Gastrocnemius medialis (tissue), 4 donors: ENCODE measurements around the gene ARFGAP2. TPM values are rescaled to one million over a fixed set of nuclear protein-coding genes. Genes with fewer than 3 reads are reported as not detected.

Source experiments
- ATAC-seq, 2 donors: fragments of 150-250 bp; one replicate each; pipeline ENCODE4 v1.9.1; 2016
- DNase-seq, 2 donors: peaks; one replicate each; pipeline ENCODE4 v3.0.0-alpha.2; 2019
- H3K27ac ChIP-seq, 4 donors: fragments of 200-600 bp; sonication (generic); 1 replicate in 1 of 4; 2 replicates in 3 of 4; pipeline ENCODE4 v1.5.1; 2016 to 2018; ENCODE audit warnings: mild to moderate bottlenecking in 2 of 4, moderate library complexity in 1 of 4
- H3K27me3 ChIP-seq, 3 donors: fragments of 200-600 bp; sonication (generic) in 2 of 3; 1 replicate in 1 of 3; 2 replicates in 2 of 3; pipeline versions ENCODE4 v1.5.1 to v1.6.0; 2016 to 2019; ENCODE audit warnings: mild to moderate bottlenecking in 1 of 3, moderate library complexity in 1 of 3
- H3K36me3 ChIP-seq, 2 donors: fragments of 200-600 bp; sonication (generic) in 1 of 2; one replicate each; pipeline ENCODE4 v1.5.1; 2017 to 2018
- H3K4me1 ChIP-seq, 2 donors: fragments of 200-600 bp; sonication (generic) in 1 of 2; one replicate each; pipeline ENCODE4 v1.5.1; 2016 to 2017; ENCODE audit warnings: mild to moderate bottlenecking in 2 of 2
- H3K4me3 ChIP-seq, 4 donors: fragments of 200-600 bp; sonication (generic) in 3 of 4; 1 replicate in 1 of 4; 2 replicates in 3 of 4; pipeline ENCODE4 v1.5.1; 2016 to 2019; ENCODE audit warnings: mild to moderate bottlenecking in 2 of 4
- H3K9me3 ChIP-seq, 3 donors: fragments of 200-600 bp; sonication (generic) in 2 of 3; 1 replicate in 1 of 3; 2 replicates in 2 of 3; pipeline ENCODE4 v1.5.1; 2016 to 2019
- CTCF ChIP-seq, 5 experiments: fragments of 450-650 bp in 3 of 5; fragments of 200-600 bp in 2 of 5; sonication (generic) in 2 of 5; IDR thresholded peaks in 4 of 5; conservative IDR thresholded peaks in 1 of 5; 1 replicate in 4 of 5; 2 replicates in 1 of 5; pipeline ENCODE4 v1.5.1; 2016 to 2019; ENCODE audit warnings: antibody characterized with exemption in 5 of 5, mild to moderate bottlenecking in 3 of 5, moderate library complexity in 3 of 5
- POLR2A ChIP-seq, 2 donors: fragments of 450-650 bp; IDR thresholded peaks; one replicate each; pipeline ENCODE4 v1.6.1; 2017; ENCODE audit warnings: antibody characterized with exemption in 2 of 2, mild to moderate bottlenecking in 2 of 2, moderate library complexity in 2 of 2
- in situ Hi-C, 4 donors: fragments of 200-750 bp; cut with MboI; loops; one replicate each; pipeline versions ENCODE4 v1.15.0 to v1.8.0; 2017; ENCODE audit warnings: low sequenced_read_pairs in 4 of 4
- intact Hi-C: fragments of 100-400 bp; cut with DNase I; formaldehyde crosslinking; loops from one replicate; pipeline ENCODE4 v1.15.1; 2023; ENCODE audit warnings: low total_unique reads
- total RNA-seq, 4 donors: library from RNA; depleted of rRNA; stranded (reverse); fragments of >200 nt; gene quantifications; one replicate each; pipeline versions ENCODE4 v1.1.0 to v1.2.3, GENCODE V29; 2016

Gene ARFGAP2
- total RNA-seq, 4 donors from 2014 or later = 120 to 165 (median 142) TPM

DNA sequence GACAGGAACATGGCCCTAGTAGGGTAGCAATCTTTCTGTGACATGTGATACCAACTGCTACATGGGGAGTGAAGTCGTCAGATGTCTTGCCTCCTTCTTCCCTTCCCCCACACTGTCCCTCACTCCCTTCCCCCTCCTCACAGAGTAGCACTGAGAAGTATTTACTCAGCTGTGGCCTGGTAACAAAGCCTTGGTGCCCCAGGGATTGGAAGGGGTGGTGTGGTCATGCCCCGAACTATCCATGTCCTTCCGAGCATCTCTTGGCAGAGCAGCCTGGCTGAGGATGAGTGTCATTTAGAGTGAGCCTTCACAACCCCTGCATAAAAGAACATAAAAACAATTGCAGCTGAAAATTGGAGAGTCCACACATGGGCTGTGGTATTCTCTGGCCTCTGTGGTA is 46.1 kb downstream of the ARFGAP2 start:
- Histone ChIP-seq H3K4me3 (no peak overlapping the region), H3K27ac (no peak overlapping the region), H3K36me3 (no peaks in the 10 kb centered on the region), H3K9me3 (no peaks in the 10 kb centered on the region), H3K27me3 (no peaks in the 10 kb centered on the region), H3K4me1 (no peaks in the 10 kb centered on the region)
- TF ChIP-seq POLR2A (IDR thresholded peaks at IDR 0.05) (no peak), CTCF (IDR thresholded peaks at IDR 0.05 in 4 of 5, conservative IDR thresholded peaks at IDR 0.05 in 1 of 5) (no peak)
- intact Hi-C loops (no loop called here), in situ Hi-C loops (no loop called here)
- DNase-seq = no peak
- no peak for ATAC-seq

DNA sequence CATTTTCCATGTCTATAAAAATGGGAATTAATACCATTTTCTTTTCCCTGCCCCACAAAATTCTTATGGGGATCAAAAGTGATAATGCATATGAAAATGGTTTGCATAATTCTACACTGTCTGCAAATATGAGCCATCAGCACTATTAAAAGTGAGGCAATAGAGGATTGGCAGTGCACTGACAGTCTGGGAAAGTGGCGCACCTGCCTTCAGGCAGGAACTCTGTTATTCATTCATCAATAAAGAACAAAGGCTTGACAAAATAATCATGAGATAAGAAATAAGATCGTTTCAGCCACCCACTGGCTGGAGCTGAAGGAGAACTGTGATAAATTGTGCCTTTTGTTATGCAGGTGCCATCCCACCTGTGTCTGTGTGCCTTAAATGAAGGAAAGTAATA is 49.5 kb downstream of the ARFGAP2 start:
- in situ Hi-C loops (no loop called here), intact Hi-C loops (no loop called here)
- TF ChIP-seq POLR2A (IDR thresholded peaks at IDR 0.05) = no peak
- TF ChIP-seq CTCF (IDR thresholded peaks at IDR 0.05 in 4 of 5, conservative IDR thresholded peaks at IDR 0.05 in 1 of 5) = no peak
- Histone ChIP-seq H3K9me3 (no peaks in the 10 kb centered on the region), H3K4me3 (no peak overlapping the region), H3K4me1 (no peaks in the 10 kb centered on the region), H3K27me3 (no peaks in the 10 kb centered on the region), H3K36me3 (no peaks in the 10 kb centered on the region), H3K27ac (no peak overlapping the region)
- no peak for ATAC-seq
- no peak for DNase-seq

- in situ Hi-C loops (no loop called here), intact Hi-C loops (no loop called here)
- TF ChIP-seq CTCF (IDR thresholded peaks at IDR 0.05 in 4 of 5, conservative IDR thresholded peaks at IDR 0.05 in 1 of 5) (no peak), POLR2A (IDR thresholded peaks at IDR 0.05) (no peak)
- ATAC-seq (no peak), DNase-seq (no peak)
- H3K9me3 ChIP-seq = no peaks in the 10 kb centered on the region
- H3K4me1 ChIP-seq = no peaks in the 10 kb centered on the region
- H3K4me3 ChIP-seq = no peak overlapping the region
- no peaks in the 10 kb centered on the region for H3K36me3 ChIP-seq
- no peak overlapping the region for H3K27ac ChIP-seq
- H3K27me3 ChIP-seq = no peaks in the 10 kb centered on the region
Observed at GRCh38 chr11:47125083-47125482, 51.6 kb downstream of the ARFGAP2 start.

DNA sequence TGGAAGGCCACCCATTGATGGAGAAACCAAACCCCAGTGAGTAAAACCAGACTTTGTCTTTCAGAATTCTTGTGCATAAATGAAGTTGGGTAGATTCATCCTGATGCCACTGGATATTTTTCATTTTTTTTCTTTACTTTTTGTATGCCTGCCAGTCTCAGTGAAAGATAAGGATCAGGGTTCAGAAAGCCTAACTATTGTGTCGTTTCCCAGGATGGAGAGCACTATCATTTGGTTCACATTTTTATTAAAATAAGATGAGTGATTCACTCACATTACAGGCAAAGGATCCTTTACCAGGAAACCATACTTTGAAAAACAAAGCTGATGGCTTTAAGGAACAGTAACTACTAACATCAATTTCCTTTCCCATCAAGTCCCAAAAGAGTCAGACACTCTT is 52.0 kb downstream of the ARFGAP2 start:
- ATAC-seq (no peak), DNase-seq (no peak)
- in situ Hi-C loops (no loop called here), intact Hi-C loops (no loop called here)
- H3K27ac ChIP-seq = no peak overlapping the region
- H3K27me3 ChIP-seq = no peaks in the 10 kb centered on the region
- no peak overlapping the region for H3K4me3 ChIP-seq
- no peaks in the 10 kb centered on the region for H3K9me3 ChIP-seq
- TF ChIP-seq POLR2A (IDR thresholded peaks at IDR 0.05) = no peak
- TF ChIP-seq CTCF (IDR thresholded peaks at IDR 0.05 in 4 of 5, conservative IDR thresholded peaks at IDR 0.05 in 1 of 5) = no peak
- no peaks in the 10 kb centered on the region for H3K36me3 ChIP-seq
- no peaks in the 10 kb centered on the region for H3K4me1 ChIP-seq

DNA sequence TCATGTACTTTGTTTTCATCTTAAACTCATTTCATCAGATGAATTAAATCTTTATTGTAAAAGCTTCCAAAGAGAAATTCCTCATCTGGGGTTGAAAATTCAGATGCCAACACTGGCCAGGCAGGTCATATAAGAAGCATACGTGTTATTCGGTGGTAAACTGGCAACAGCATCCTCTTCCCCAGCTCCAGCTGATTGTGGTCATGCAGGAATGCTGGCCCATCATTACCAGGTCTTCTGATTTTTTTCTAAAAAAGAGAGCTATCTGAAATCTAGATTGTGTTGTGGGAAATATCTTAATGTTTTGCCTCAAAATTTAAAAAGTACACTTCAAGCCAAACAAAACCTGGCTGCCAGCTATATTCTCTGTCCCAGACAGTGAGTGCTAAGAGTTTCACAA is 53.6 kb downstream of the ARFGAP2 start:
- DNase-seq = no peak
- in situ Hi-C loops (no loop called here), intact Hi-C loops (no loop called here)
- TF ChIP-seq CTCF (IDR thresholded peaks at IDR 0.05 in 4 of 5, conservative IDR thresholded peaks at IDR 0.05 in 1 of 5) = no peak
- TF ChIP-seq POLR2A (IDR thresholded peaks at IDR 0.05) = no peak
- no peaks in the 10 kb centered on the region for H3K27me3 ChIP-seq
- no peak for ATAC-seq
- no peaks in the 10 kb centered on the region for H3K36me3 ChIP-seq
- no peaks in the 10 kb centered on the region for H3K9me3 ChIP-seq
- H3K4me1 ChIP-seq = no peaks in the 10 kb centered on the region
- H3K27ac ChIP-seq = no peak overlapping the region
- no peak overlapping the region for H3K4me3 ChIP-seq
